Tibial artery (tissue), 4 donors: ENCODE results near the gene MTCH2.
A peak's percentile ranks its signal among the peaks of the same experiment; 100 is the strongest.
"Not testable (repeated sequence)": the region's sequence is repeated elsewhere in the genome, so short reads cannot be mapped to it uniquely, and the experiment has no call there.

Experiments used
- DNase-seq, 2 donors: peaks; one replicate each; pipeline ENCODE4 v3.0.0-alpha.2; 2019
- H3K27ac ChIP-seq, 2 donors: fragments of 200-600 bp; sonication (generic) in 1 of 2; 1 replicate in 1 of 2; 2 replicates in 1 of 2; pipeline ENCODE4 v1.5.1; 2018 to 2019; ENCODE audit warnings: mild to moderate bottlenecking in 1 of 2
- H3K27me3 ChIP-seq, 2 donors: fragments of 200-600 bp; sonication (generic) in 1 of 2; one replicate each; pipeline versions ENCODE4 v1.5.1 to v1.6.0; 2016 to 2019
- H3K36me3 ChIP-seq, 3 donors: fragments of 200-600 bp; sonication (generic) in 2 of 3; one replicate each; pipeline ENCODE4 v1.5.1; 2016 to 2019; ENCODE audit warnings: mild to moderate bottlenecking in 2 of 3
- H3K4me1 ChIP-seq, 4 donors: fragments of 200-600 bp; sonication (generic) in 2 of 4; 1 replicate in 3 of 4; 2 replicates in 1 of 4; pipeline ENCODE4 v1.5.1; 2016 to 2019
- H3K4me3 ChIP-seq, 2 donors: fragments of 200-600 bp; sonication (generic) in 1 of 2; 1 replicate in 1 of 2; 2 replicates in 1 of 2; pipeline ENCODE4 v1.5.1; 2018 to 2019; ENCODE audit warnings: mild to moderate bottlenecking in 2 of 2
- H3K9me3 ChIP-seq, 3 donors: fragments of 200-600 bp; sonication (generic) in 1 of 3; one replicate each; pipeline ENCODE4 v1.5.1; 2016 to 2019
- intact Hi-C: fragments of 100-400 bp; cut with DNase I; formaldehyde crosslinking; loops from one replicate; pipeline ENCODE4 v1.15.0; 2023; ENCODE audit warnings: low total_unique reads
- TF ChIP-seq, protein P1 (sequence below), 2 experiments: fragments of 200-600 bp in 1 of 2; fragments of 450-650 bp in 1 of 2; IDR thresholded peaks; one replicate each; pipeline ENCODE4 v1.5.1; 2017 to 2019; ENCODE audit warnings: antibody characterized with exemption in 2 of 2, mild to moderate bottlenecking in 1 of 2, moderate library complexity in 1 of 2

Gene MTCH2

GRCh38 chr11:47649276-47649675 is 6.9 kb upstream of the MTCH2 start:
- Histone ChIP-seq H3K4me3 (no peak overlapping the region), H3K4me1 (no peaks in the 10 kb centered on the region), H3K36me3 (no peaks in the 10 kb centered on the region), H3K9me3 (no peaks in the 10 kb centered on the region), H3K27ac (no peak overlapping the region), H3K27me3 (no peaks in the 10 kb centered on the region)
- no peak for DNase-seq
- intact Hi-C loops, result loop anchor here (10.0 kb wide), 1 partner anchor 66 kb away; the partner anchor contains the start of gene AGBL2
- TF ChIP-seq, protein P1, sequence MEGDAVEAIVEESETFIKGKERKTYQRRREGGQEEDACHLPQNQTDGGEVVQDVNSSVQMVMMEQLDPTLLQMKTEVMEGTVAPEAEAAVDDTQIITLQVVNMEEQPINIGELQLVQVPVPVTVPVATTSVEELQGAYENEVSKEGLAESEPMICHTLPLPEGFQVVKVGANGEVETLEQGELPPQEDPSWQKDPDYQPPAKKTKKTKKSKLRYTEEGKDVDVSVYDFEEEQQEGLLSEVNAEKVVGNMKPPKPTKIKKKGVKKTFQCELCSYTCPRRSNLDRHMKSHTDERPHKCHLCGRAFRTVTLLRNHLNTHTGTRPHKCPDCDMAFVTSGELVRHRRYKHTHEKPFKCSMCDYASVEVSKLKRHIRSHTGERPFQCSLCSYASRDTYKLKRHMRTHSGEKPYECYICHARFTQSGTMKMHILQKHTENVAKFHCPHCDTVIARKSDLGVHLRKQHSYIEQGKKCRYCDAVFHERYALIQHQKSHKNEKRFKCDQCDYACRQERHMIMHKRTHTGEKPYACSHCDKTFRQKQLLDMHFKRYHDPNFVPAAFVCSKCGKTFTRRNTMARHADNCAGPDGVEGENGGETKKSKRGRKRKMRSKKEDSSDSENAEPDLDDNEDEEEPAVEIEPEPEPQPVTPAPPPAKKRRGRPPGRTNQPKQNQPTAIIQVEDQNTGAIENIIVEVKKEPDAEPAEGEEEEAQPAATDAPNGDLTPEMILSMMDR (IDR thresholded peaks at IDR 0.05), result no peak

DNA sequence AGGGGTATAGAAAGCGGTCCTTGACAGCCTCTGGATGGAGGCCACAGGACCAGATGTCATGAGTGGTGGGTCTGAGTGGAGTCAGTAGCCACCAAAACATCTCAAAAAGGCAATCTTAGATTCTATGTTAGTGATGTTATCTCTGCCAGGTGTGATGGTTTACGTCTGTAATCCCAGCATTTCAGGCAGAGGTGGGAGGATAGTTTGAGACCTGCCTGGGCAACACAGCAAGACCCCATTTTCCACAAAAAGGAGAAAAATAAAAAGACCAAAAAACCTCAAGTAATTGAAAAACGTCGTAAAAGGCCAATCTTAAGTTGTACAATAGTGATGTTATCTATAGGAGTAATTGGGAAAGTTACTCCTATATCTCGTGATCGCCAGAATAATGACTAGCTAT is 3.7 kb upstream of the MTCH2 start:
- Histone ChIP-seq H3K27ac (no peak overlapping the region), H3K4me1 (peaks cover 0 to 14% (median 7%) of the 10 kb centered on the region in 4 donors), H3K4me3 (no peak overlapping the region), H3K36me3 (no peaks in the 10 kb centered on the region), H3K27me3 (no peaks in the 10 kb centered on the region), H3K9me3 (no peaks in the 10 kb centered on the region)
- intact Hi-C loops, result loop anchor here (10.0 kb wide), 1 partner anchor 69 kb away; the partner anchor contains the start of gene AGBL2
- DNase-seq, result no peak
- TF ChIP-seq, protein P1 (IDR thresholded peaks at IDR 0.05), result no peak

GRCh38 chr11:47645500-47645899 is 3.1 kb upstream of the MTCH2 start:
- no peaks in the 10 kb centered on the region for H3K9me3 ChIP-seq
- H3K27ac ChIP-seq, result no peak overlapping the region
- intact Hi-C loops, result loop anchor here (10.0 kb wide), 1 partner anchor 69 kb away; the partner anchor contains the start of gene AGBL2
- DNase-seq, result no peak
- H3K36me3 ChIP-seq, result no peaks in the 10 kb centered on the region
- TF ChIP-seq, protein P1 (IDR thresholded peaks at IDR 0.05), result no peak
- H3K4me1 ChIP-seq, result peaks cover 0 to 19% (median 12%) of the 10 kb centered on the region in 4 donors
- H3K4me3 ChIP-seq, result no peak overlapping the region
- no peaks in the 10 kb centered on the region for H3K27me3 ChIP-seq

DNA sequence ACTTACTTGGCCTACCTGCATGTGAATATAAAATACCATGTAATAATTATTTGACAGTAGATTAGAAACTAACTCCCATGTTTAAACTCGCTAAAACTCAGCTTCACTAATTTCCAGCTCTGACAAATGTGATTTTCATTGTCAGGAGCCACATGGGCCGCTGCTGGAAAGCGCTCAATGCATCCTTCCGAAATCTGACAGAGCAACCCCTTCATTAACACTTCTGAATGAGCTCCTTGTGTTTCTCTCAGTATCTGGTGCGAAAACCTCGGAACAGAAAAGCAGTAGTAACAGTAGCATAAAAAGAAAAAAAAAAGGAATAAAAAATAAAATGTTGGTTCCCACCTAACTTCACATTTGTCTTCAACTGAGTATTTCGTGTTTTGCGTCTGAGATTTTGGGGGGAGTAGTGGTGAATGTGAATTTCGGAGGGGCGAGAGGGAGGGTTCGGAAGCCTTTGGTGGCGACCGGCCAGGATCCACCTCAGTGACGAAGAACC is 710 bp downstream of the MTCH2 start:
- no peaks in the 10 kb centered on the region for H3K9me3 ChIP-seq
- intact Hi-C loops, result loop anchor here (10.0 kb wide), 1 partner anchor 73 kb away; the partner anchor contains the start of gene AGBL2
- no peaks in the 10 kb centered on the region for H3K27me3 ChIP-seq
- peak overlapping the region; percentile 90 to 91 for H3K27ac ChIP-seq
- H3K4me1 ChIP-seq, result peaks cover 0 to 25% (median 15%) of the 10 kb centered on the region in 4 donors
- TF ChIP-seq, protein P1 (IDR thresholded peaks at IDR 0.05), result no peak
- H3K36me3 ChIP-seq, result peaks cover 4 to 15% (median 12%) of the 10 kb centered on the region in 3 donors
- no peak for DNase-seq
- H3K4me3 ChIP-seq, result peak overlapping the region; percentile 71 to 88

GRCh38 chr11:47640506-47640905 is 1.9 kb downstream of the MTCH2 start:
- intact Hi-C loops, result loop anchor here (10.0 kb wide), 1 partner anchor 74 kb away; the partner anchor contains the start of gene AGBL2
- peaks cover 0 to 25% (median 15%) of the 10 kb centered on the region in 4 donors for H3K4me1 ChIP-seq
- H3K4me3 ChIP-seq, H3K9me3 ChIP-seq, H3K27me3 ChIP-seq, DNase-seq: not testable (repeated sequence)
- H3K27ac ChIP-seq, result peak overlapping the region in 1 of 2 donors; percentile 91
- H3K36me3 ChIP-seq, result peaks cover 4 to 24% (median 22%) of the 10 kb centered on the region in 3 donors

GRCh38 chr11:47636331-47636730 is 6.0 kb downstream of the MTCH2 start:
- H3K27me3 ChIP-seq, H3K27ac ChIP-seq, intact Hi-C loops, H3K9me3 ChIP-seq, DNase-seq, H3K4me3 ChIP-seq: not testable (repeated sequence)
- Histone ChIP-seq H3K4me1 (peaks cover 0 to 14% (median 11%) of the 10 kb centered on the region in 4 donors), H3K36me3 (peaks cover 43 to 65% (median 50%) of the 10 kb centered on the region in 3 donors)
